Measurements from ENCODE around the gene CERT1.
"Not testable (repeated sequence)": the region's sequence is repeated elsewhere in the genome, so short reads cannot be mapped to it uniquely, and the experiment has no call there.

CERT1 gene

GRCh38 chr5:75336615-75337336 is 174.7 kb downstream of the CERT1 start, which contains the start of gene HMGCR:
TSS of gene HMGCR (plus strand) at chr5:75337220. CDS start at chr5:75342606, 5,386 bp downstream.
- peak; percentile 35 for TF ChIP-seq CTCF (IDR thresholded peaks at IDR 0.05; ENCODE audit: extremely low read depth, insufficient read depth, missing control alignments)
- in situ Hi-C loops (cut with MboI; ENCODE audit: low pct_unique_long_range_greater_than_20kb, low sequenced_read_pairs, unreplicated experiment): loop anchor here (25.0 kb wide), 1 partner anchor 351 kb away; no protein-coding TSS in a partner anchor
- DNase-seq (ENCODE audit: low spot score): peak; percentile 93

- peak; percentile 55 for DNase-seq (ENCODE audit: low spot score)
- in situ Hi-C loops (cut with MboI; ENCODE audit: low pct_unique_long_range_greater_than_20kb, low sequenced_read_pairs, unreplicated experiment): loop anchor here (25.0 kb wide), 1 partner anchor 351 kb away; no protein-coding TSS in a partner anchor
- no peak for TF ChIP-seq CTCF (IDR thresholded peaks at IDR 0.05; ENCODE audit: extremely low read depth, insufficient read depth, missing control alignments)
Measured at GRCh38 chr5:75335952-75336614, 175.3 kb downstream of the CERT1 start.

GRCh38 chr5:75335486-75335885 is 175.9 kb downstream of the CERT1 start:
- no peak for TF ChIP-seq CTCF (IDR thresholded peaks at IDR 0.05; ENCODE audit: extremely low read depth, insufficient read depth, missing control alignments)
- in situ Hi-C loops (cut with MboI; ENCODE audit: low pct_unique_long_range_greater_than_20kb, low sequenced_read_pairs, unreplicated experiment): loop anchor here (25.0 kb wide), 1 partner anchor 352 kb away; no protein-coding TSS in a partner anchor
- no peak for DNase-seq (ENCODE audit: low spot score)

GRCh38 chr5:75334413-75334812 is 177.0 kb downstream of the CERT1 start:
- not testable (repeated sequence) for DNase-seq (ENCODE audit: low spot score)
- in situ Hi-C loops (cut with MboI; ENCODE audit: low pct_unique_long_range_greater_than_20kb, low sequenced_read_pairs, unreplicated experiment): loop anchor here (25.0 kb wide), 1 partner anchor 353 kb away; no protein-coding TSS in a partner anchor

- in situ Hi-C loops (cut with MboI; ENCODE audit: low pct_unique_long_range_greater_than_20kb, low sequenced_read_pairs, unreplicated experiment): loop anchor here (25.0 kb wide), 1 partner anchor 354 kb away; no protein-coding TSS in a partner anchor
- DNase-seq (ENCODE audit: low spot score): not testable (repeated sequence)
Measured at GRCh38 chr5:75333759-75334158, 177.7 kb downstream of the CERT1 start.

- in situ Hi-C loops (cut with MboI; ENCODE audit: low pct_unique_long_range_greater_than_20kb, low sequenced_read_pairs, unreplicated experiment): loop anchor here (25.0 kb wide), 1 partner anchor 356 kb away; no protein-coding TSS in a partner anchor
- no peak for DNase-seq (ENCODE audit: low spot score)
- no peak for TF ChIP-seq CTCF (IDR thresholded peaks at IDR 0.05; ENCODE audit: extremely low read depth, insufficient read depth, missing control alignments)
Measured at GRCh38 chr5:75331095-75332090, 180.0 kb downstream of the CERT1 start.

GRCh38 chr5:75330404-75330803 is 181.0 kb downstream of the CERT1 start:
- in situ Hi-C loops (cut with MboI; ENCODE audit: low pct_unique_long_range_greater_than_20kb, low sequenced_read_pairs, unreplicated experiment): loop anchor here (25.0 kb wide), 1 partner anchor 357 kb away; no protein-coding TSS in a partner anchor

More at GRCh38 chr5:75330404-75330803, 181.0 kb downstream of the CERT1 start:
- no peak for DNase-seq (ENCODE audit: low spot score)
- TF ChIP-seq CTCF (IDR thresholded peaks at IDR 0.05; ENCODE audit: extremely low read depth, insufficient read depth, missing control alignments): no peak

All from GM13977 (cell line).